DND-41 (cell line): ENCODE results near the gene PIEZO1.

ENCODE experiments used
- EZH2 ChIP-seq: IDR thresholded peaks from 3 replicates; pipeline ENCODE4 v1.6.1; 2012; ENCODE audit warnings: borderline replicate concordance, low read depth, mild to moderate bottlenecking, moderate library complexity, low read length, inconsistent platforms; ENCODE audit not compliant: severe bottlenecking
- TF ChIP-seq, protein P1 (sequence below): IDR thresholded peaks from 2 replicates; pipeline ENCODE4 v1.5.1; 2012; ENCODE audit warnings: borderline replicate concordance, low read length, moderate library complexity, mild to moderate bottlenecking; ENCODE audit not compliant: poor library complexity, severe bottlenecking; ENCODE audit errors: extremely low read depth

GRCh38 chr16:88764913-88765349 is 20.1 kb downstream of the PIEZO1 start:
- TF ChIP-seq, protein P1, sequence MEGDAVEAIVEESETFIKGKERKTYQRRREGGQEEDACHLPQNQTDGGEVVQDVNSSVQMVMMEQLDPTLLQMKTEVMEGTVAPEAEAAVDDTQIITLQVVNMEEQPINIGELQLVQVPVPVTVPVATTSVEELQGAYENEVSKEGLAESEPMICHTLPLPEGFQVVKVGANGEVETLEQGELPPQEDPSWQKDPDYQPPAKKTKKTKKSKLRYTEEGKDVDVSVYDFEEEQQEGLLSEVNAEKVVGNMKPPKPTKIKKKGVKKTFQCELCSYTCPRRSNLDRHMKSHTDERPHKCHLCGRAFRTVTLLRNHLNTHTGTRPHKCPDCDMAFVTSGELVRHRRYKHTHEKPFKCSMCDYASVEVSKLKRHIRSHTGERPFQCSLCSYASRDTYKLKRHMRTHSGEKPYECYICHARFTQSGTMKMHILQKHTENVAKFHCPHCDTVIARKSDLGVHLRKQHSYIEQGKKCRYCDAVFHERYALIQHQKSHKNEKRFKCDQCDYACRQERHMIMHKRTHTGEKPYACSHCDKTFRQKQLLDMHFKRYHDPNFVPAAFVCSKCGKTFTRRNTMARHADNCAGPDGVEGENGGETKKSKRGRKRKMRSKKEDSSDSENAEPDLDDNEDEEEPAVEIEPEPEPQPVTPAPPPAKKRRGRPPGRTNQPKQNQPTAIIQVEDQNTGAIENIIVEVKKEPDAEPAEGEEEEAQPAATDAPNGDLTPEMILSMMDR = no peak
- no peak for TF ChIP-seq EZH2
